Measurements from ENCODE around the gene C1QTNF2.

GRCh38 chr5:160384681-160385080 lies 14.3 kb upstream of the C1QTNF2 start:
- TF ChIP-seq EZH2 (IDR thresholded peaks at IDR 0.05) (no peak), POLR2AphosphoS5 (IDR thresholded peaks at IDR 0.05; ENCODE audit: borderline replicate concordance, low read depth, low read length) (no peak), FOXP2 (optimal IDR thresholded peaks at IDR 0.05; ENCODE audit: control extremely low read depth, extremely low read length, insufficient read depth) (no peak)

All from SK-N-MC (cell line).